Measurements from ENCODE around the gene KRTAP10-3.

The KRTAP10-3 gene

GRCh38 chr21:44549525-44550211, 8.9 kb downstream of the KRTAP10-3 start:
- TF ChIP-seq, protein P1, sequence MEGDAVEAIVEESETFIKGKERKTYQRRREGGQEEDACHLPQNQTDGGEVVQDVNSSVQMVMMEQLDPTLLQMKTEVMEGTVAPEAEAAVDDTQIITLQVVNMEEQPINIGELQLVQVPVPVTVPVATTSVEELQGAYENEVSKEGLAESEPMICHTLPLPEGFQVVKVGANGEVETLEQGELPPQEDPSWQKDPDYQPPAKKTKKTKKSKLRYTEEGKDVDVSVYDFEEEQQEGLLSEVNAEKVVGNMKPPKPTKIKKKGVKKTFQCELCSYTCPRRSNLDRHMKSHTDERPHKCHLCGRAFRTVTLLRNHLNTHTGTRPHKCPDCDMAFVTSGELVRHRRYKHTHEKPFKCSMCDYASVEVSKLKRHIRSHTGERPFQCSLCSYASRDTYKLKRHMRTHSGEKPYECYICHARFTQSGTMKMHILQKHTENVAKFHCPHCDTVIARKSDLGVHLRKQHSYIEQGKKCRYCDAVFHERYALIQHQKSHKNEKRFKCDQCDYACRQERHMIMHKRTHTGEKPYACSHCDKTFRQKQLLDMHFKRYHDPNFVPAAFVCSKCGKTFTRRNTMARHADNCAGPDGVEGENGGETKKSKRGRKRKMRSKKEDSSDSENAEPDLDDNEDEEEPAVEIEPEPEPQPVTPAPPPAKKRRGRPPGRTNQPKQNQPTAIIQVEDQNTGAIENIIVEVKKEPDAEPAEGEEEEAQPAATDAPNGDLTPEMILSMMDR (IDR thresholded peaks at IDR 0.05; ENCODE audit: control insufficient read depth, extremely low read depth, insufficient read depth), result no peak
- DNase-seq (ENCODE audit: low read depth), result no peak
- H3K4me3 ChIP-seq (ENCODE audit: low read depth, low read length), result no peak overlapping the region

GRCh38 chr21:44548922-44549321, 9.7 kb downstream of the KRTAP10-3 start:
- DNase-seq (ENCODE audit: low read depth), result no peak
- no peak overlapping the region for H3K4me3 ChIP-seq (ENCODE audit: low read depth, low read length)
- TF ChIP-seq, protein P1 (IDR thresholded peaks at IDR 0.05; ENCODE audit: control insufficient read depth, extremely low read depth, insufficient read depth), result no peak

DNA sequence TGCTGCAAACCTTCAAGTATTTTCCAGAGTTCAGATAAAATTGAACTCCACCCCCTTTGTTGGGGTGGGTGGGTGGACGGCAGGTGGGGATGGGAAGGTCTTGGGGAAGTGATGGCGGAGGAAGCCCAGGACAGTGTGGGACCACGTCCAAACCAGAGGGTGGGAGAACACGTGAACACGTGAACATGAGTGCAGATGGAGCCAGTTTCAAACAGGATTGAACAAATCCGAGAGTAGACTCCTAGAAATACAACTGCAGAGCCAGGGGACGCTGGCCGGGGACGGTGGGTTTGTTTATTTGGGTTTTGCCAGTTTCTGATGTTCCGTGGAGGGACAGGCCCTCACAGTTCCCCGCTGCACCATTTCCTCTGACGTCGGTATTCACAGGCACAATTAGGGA, 10.2 kb downstream of the KRTAP10-3 start:
- no peak overlapping the region for H3K4me3 ChIP-seq (ENCODE audit: low read depth, low read length)
- DNase-seq (ENCODE audit: low read depth), result no peak
- TF ChIP-seq, protein P1 (IDR thresholded peaks at IDR 0.05; ENCODE audit: control insufficient read depth, extremely low read depth, insufficient read depth), result no peak

- no peak overlapping the region for H3K4me3 ChIP-seq (ENCODE audit: low read depth, low read length)
- DNase-seq (ENCODE audit: low read depth), result no peak
- TF ChIP-seq, protein P1 (IDR thresholded peaks at IDR 0.05; ENCODE audit: control insufficient read depth, extremely low read depth, insufficient read depth), result no peak
Observed at GRCh38 chr21:44547656-44548331, 10.8 kb downstream of the KRTAP10-3 start.

DNA sequence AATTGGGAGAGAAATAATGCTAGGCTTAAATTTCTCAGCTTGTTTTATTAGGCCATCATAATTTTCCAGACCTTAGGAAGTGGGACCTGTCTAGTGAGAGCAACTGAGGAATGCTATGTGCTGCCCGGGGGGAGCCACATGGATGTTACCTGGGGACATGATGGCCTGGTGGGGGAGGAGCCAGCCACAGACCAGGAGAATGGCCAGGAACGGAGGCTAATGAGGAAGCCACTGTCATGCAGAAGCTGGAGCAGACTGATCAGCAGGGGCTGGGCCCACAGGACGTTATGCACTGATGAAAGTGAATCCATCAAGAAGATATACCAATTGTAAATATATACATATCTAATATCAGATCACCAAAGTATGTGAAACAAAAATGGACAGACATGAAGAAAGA, 14.0 kb downstream of the KRTAP10-3 start:
- TF ChIP-seq, protein P1 (IDR thresholded peaks at IDR 0.05; ENCODE audit: control insufficient read depth, extremely low read depth, insufficient read depth), result no peak
- no peak for DNase-seq (ENCODE audit: low read depth)

GRCh38 chr21:44542716-44543115, 15.9 kb downstream of the KRTAP10-3 start:
- DNase-seq (ENCODE audit: low read depth), result no peak
- H3K4me3 ChIP-seq (ENCODE audit: low read depth, low read length), result no peak overlapping the region
- TF ChIP-seq, protein P1 (IDR thresholded peaks at IDR 0.05; ENCODE audit: control insufficient read depth, extremely low read depth, insufficient read depth), result no peak

More for the DNA sequence above, 14.0 kb downstream of the KRTAP10-3 start:
- H3K4me3 ChIP-seq (ENCODE audit: low read depth, low read length), result no peak overlapping the region
